ENCODE measurements around the gene KDM4C.

The KDM4C gene

GRCh38 chr9:7115606-7116005 is 357.8 kb downstream of the KDM4C start:
- DNase-seq: no peak

GRCh38 chr9:7117676-7118561 is 360.1 kb downstream of the KDM4C start:
- no peak for DNase-seq

GRCh38 chr9:7118633-7119032 is 360.9 kb downstream of the KDM4C start:
- no peak for DNase-seq

GRCh38 chr9:7119612-7120011 is 361.8 kb downstream of the KDM4C start:
- DNase-seq: no peak

GRCh38 chr9:7121055-7121454 is 363.3 kb downstream of the KDM4C start:
- no peak for DNase-seq

- no peak for DNase-seq
These were observed 363.9 kb downstream of the KDM4C start for GRCh38 chr9:7121664-7122063.

GRCh38 chr9:7123743-7124142 is 366.0 kb downstream of the KDM4C start:
- no peak for DNase-seq

- DNase-seq: no peak
These were observed 367.5 kb downstream of the KDM4C start for GRCh38 chr9:7125231-7125630.

- no peak for DNase-seq
These were observed 371.6 kb downstream of the KDM4C start for GRCh38 chr9:7129391-7129790.

- no peak for DNase-seq
These were observed 372.6 kb downstream of the KDM4C start for GRCh38 chr9:7130266-7130820.

- no peak for DNase-seq
These were observed 374.8 kb downstream of the KDM4C start for GRCh38 chr9:7132605-7133004.

- no peak for DNase-seq
These were observed 378.0 kb downstream of the KDM4C start for GRCh38 chr9:7135735-7136134.

GRCh38 chr9:7137040-7137439 is 379.3 kb downstream of the KDM4C start:
- DNase-seq: no peak

- DNase-seq: no peak
These were observed 379.8 kb downstream of the KDM4C start for GRCh38 chr9:7137571-7137970.

- no peak for DNase-seq
These were observed 382.1 kb downstream of the KDM4C start for GRCh38 chr9:7139886-7140285.

GRCh38 chr9:7140401-7140800 is 382.6 kb downstream of the KDM4C start:
- DNase-seq: no peak

- DNase-seq: no peak
These were observed 385.9 kb downstream of the KDM4C start for GRCh38 chr9:7143645-7144200.

GRCh38 chr9:7144265-7145046 is 386.7 kb downstream of the KDM4C start:
- no peak for DNase-seq

- DNase-seq: no peak
These were observed 387.7 kb downstream of the KDM4C start for GRCh38 chr9:7145361-7146069.

GRCh38 chr9:7146582-7146981 is 388.8 kb downstream of the KDM4C start:
- no peak for DNase-seq

- no peak for DNase-seq
These were observed 389.6 kb downstream of the KDM4C start for GRCh38 chr9:7147121-7148090.
